ENCODE data around the gene NCOA3. TPM values are rescaled to one million over a fixed set of nuclear protein-coding genes. Genes with fewer than 3 reads are reported as not detected.
"Not testable (repeated sequence)": the region's sequence is repeated elsewhere in the genome, so short reads cannot be mapped to it uniquely, and the experiment has no call there.

Gene NCOA3
- polyA plus RNA-seq, 5 donors: 25.8 to 41.9 (median 39.2) TPM

- DNase-seq: no peak
Measured at GRCh38 chr20:47561180-47561579, 59.5 kb downstream of the NCOA3 start.

GRCh38 chr20:47561603-47562583 lies 60.2 kb downstream of the NCOA3 start:
- DNase-seq: no peak

GRCh38 chr20:47566269-47566668 lies 64.6 kb downstream of the NCOA3 start:
- DNase-seq: no peak

- peak; percentile 80 to 83 for DNase-seq
Measured at GRCh38 chr20:47568019-47568418, 66.3 kb downstream of the NCOA3 start.

- no peak for DNase-seq
Measured at GRCh38 chr20:47568837-47569410, 67.2 kb downstream of the NCOA3 start.

- DNase-seq: no peak
Measured at GRCh38 chr20:47571426-47571825, 69.7 kb downstream of the NCOA3 start.

GRCh38 chr20:47572105-47572729 lies 70.5 kb downstream of the NCOA3 start:
- no peak for DNase-seq

GRCh38 chr20:47573559-47573958 lies 71.9 kb downstream of the NCOA3 start:
- DNase-seq: no peak

- DNase-seq: no peak
Measured at GRCh38 chr20:47574616-47575364, 73.1 kb downstream of the NCOA3 start.

GRCh38 chr20:47576516-47577033 lies 74.9 kb downstream of the NCOA3 start:
- DNase-seq: peak; percentile 86 to 92

- no peak for DNase-seq
Measured at GRCh38 chr20:47577314-47577713, 75.6 kb downstream of the NCOA3 start.

GRCh38 chr20:47578543-47578942 lies 76.9 kb downstream of the NCOA3 start:
- no peak for DNase-seq

GRCh38 chr20:47580686-47581085 lies 79.0 kb downstream of the NCOA3 start:
- not testable (repeated sequence) for DNase-seq

- no peak for DNase-seq
Measured at GRCh38 chr20:47581090-47581489, 79.4 kb downstream of the NCOA3 start.

- no peak for DNase-seq
Measured at GRCh38 chr20:47583551-47583950, 81.9 kb downstream of the NCOA3 start.

GRCh38 chr20:47585087-47585747 lies 83.5 kb downstream of the NCOA3 start:
- DNase-seq: no peak

GRCh38 chr20:47586649-47587294 lies 85.1 kb downstream of the NCOA3 start:
- DNase-seq: no peak

GRCh38 chr20:47588158-47588557 lies 86.5 kb downstream of the NCOA3 start:
- DNase-seq: no peak

GRCh38 chr20:47591231-47591630 lies 89.5 kb downstream of the NCOA3 start:
- no peak for DNase-seq

- no peak for DNase-seq
Measured at GRCh38 chr20:47594157-47594556, 92.5 kb downstream of the NCOA3 start.

- DNase-seq: not testable (repeated sequence)
Measured at GRCh38 chr20:47595138-47595537, 93.5 kb downstream of the NCOA3 start.

Data from right lung (tissue), 5 donors.